Stomach (tissue), 9 donors: ENCODE results near the gene FAM227B. TPM values are rescaled to one million over a fixed set of nuclear protein-coding genes. Genes with fewer than 3 reads are reported as not detected.

Experiments used
- DNase-seq, 2 donors: peaks; one replicate each; pipeline versions ENCODE4 v3.0.0 to v3.0.0-alpha.2; 2013 to 2019
- H3K27ac ChIP-seq, 5 donors: fragments of 200-600 bp in 4 of 5; sonication (generic) in 4 of 5; one replicate each; pipeline ENCODE4 v1.5.1; 2013 to 2019; ENCODE audit warnings: mild to moderate bottlenecking in 1 of 5, moderate library complexity in 1 of 5
- H3K27me3 ChIP-seq, 3 donors: fragments of 200-600 bp; sonication (generic); one replicate each; pipeline ENCODE4 v1.5.1; 2017 to 2019; ENCODE audit warnings: mixed run types in 1 of 3
- H3K36me3 ChIP-seq, 4 donors: fragments of 200-600 bp; sonication (generic); 1 replicate in 3 of 4; 2 replicates in 1 of 4; pipeline ENCODE4 v1.5.1; 2016 to 2019
- H3K4me1 ChIP-seq, 4 donors: fragments of 200-600 bp; sonication (generic); one replicate each; pipeline ENCODE4 v1.5.1; 2016 to 2019
- H3K4me3 ChIP-seq, 4 donors: fragments of 200-600 bp; sonication (generic) in 3 of 4; one replicate each; pipeline ENCODE4 v1.5.1; 2016 to 2019; ENCODE audit warnings: mild to moderate bottlenecking in 1 of 4
- H3K9me3 ChIP-seq, 4 donors: fragments of 200-600 bp; sonication (generic); one replicate each; pipeline ENCODE4 v1.5.1; 2016 to 2019
- EP300 ChIP-seq: sonication (generic); formaldehyde crosslinking; IDR thresholded peaks from one replicate; pipeline ENCODE4 v1.6.1; 2017; ENCODE audit warnings: antibody characterized with exemption
- POLR2A ChIP-seq, 4 donors: fragments of 450-650 bp; IDR thresholded peaks; one replicate each; pipeline ENCODE4 v1.6.1; 2016; ENCODE audit warnings: antibody characterized with exemption in 4 of 4, control low read depth in 2 of 4, mild to moderate bottlenecking in 1 of 4, moderate library complexity in 1 of 4
- POLR2AphosphoS5 ChIP-seq, 3 donors: sonication (generic); formaldehyde crosslinking; IDR thresholded peaks; one replicate each; pipeline ENCODE4 v1.6.1; 2016; ENCODE audit warnings: antibody characterized with exemption in 3 of 3
- WGBS, 5 donors: extraction: QIAGEN DNeasy Blood & Tissue Kit in 3 of 5; methylation state at CpG; one replicate each; pipeline versions ENCODE4 v1.1.5 to v1.1.7; 2013 to 2018; 5-methylcytosine and 5-hydroxymethylcytosine counted together
- intact Hi-C: fragments of 100-400 bp; cut with DNase I; formaldehyde crosslinking; loops from one replicate; pipeline ENCODE4 v1.15.1; 2023; ENCODE audit warnings: low total_unique reads
- polyA plus RNA-seq, 3 donors: library from polyadenylated mRNA; stranded (reverse); fragments of 200-250 nt; gene quantifications; one replicate each; pipeline ENCODE4 v1.2.3, GENCODE V29; 2013
- total RNA-seq, 5 donors: library from RNA; depleted of rRNA; stranded (reverse); fragments of >200 nt; gene quantifications; one replicate each; pipeline versions ENCODE4 v1.1.0 to v1.2.3, GENCODE V29; 2014 to 2016
- TF ChIP-seq, protein P1 (sequence below), 7 experiments: fragments of 450-650 bp in 4 of 7; fragments of 200-600 bp in 3 of 7; sonication (generic) in 3 of 7; IDR thresholded peaks; one replicate each; pipeline ENCODE4 v1.5.1; 2016 to 2019; ENCODE audit warnings: antibody characterized with exemption in 7 of 7, control low read depth in 2 of 7, mild to moderate bottlenecking in 1 of 7
- donor health status: healthy with polysubstance abuse.
- donor health status: Bipolar disorder and iron deficiency.
- donor health status: healthy.

FAM227B gene
- total and polyA plus RNA-seq, 8 donors: 1.3 to 7.1 (median 2.9) TPM; not detected in 1

DNA sequence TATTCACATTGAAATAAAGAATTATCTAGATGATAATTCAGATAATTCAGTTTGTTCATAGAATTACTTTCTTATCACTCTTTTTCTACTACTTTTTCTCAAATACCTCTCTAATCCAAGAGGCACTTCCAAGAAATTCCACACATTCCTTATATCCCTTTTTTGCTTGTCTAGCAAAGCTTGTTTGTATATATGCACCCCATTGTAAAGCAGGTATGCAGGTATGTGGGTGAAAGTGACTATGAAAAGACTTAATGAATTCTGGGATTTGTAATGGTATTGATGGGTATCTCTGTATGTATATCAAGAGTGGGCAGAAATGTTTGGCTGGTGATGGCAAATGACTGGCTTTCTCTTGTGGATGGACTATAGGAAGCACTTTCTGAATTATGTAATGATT lies 291.7 kb downstream of the FAM227B start:
- TF ChIP-seq POLR2AphosphoS5 (IDR thresholded peaks at IDR 0.05) (no peak), POLR2A (IDR thresholded peaks at IDR 0.05) (no peak), EP300 (no peak)
- TF ChIP-seq, protein P1, sequence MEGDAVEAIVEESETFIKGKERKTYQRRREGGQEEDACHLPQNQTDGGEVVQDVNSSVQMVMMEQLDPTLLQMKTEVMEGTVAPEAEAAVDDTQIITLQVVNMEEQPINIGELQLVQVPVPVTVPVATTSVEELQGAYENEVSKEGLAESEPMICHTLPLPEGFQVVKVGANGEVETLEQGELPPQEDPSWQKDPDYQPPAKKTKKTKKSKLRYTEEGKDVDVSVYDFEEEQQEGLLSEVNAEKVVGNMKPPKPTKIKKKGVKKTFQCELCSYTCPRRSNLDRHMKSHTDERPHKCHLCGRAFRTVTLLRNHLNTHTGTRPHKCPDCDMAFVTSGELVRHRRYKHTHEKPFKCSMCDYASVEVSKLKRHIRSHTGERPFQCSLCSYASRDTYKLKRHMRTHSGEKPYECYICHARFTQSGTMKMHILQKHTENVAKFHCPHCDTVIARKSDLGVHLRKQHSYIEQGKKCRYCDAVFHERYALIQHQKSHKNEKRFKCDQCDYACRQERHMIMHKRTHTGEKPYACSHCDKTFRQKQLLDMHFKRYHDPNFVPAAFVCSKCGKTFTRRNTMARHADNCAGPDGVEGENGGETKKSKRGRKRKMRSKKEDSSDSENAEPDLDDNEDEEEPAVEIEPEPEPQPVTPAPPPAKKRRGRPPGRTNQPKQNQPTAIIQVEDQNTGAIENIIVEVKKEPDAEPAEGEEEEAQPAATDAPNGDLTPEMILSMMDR (IDR thresholded peaks at IDR 0.05): no peak
- H3K36me3 ChIP-seq: peaks cover 0 to 36% (median 14%) of the 10 kb centered on the region in 4 donors
- no peaks in the 10 kb centered on the region for H3K9me3 ChIP-seq
- intact Hi-C loops: no loop called here
- no peaks in the 10 kb centered on the region for H3K4me1 ChIP-seq
- H3K27me3 ChIP-seq: no peaks in the 10 kb centered on the region
- no peak overlapping the region for H3K4me3 ChIP-seq
- H3K27ac ChIP-seq: no peak overlapping the region
- no peak for DNase-seq

DNA sequence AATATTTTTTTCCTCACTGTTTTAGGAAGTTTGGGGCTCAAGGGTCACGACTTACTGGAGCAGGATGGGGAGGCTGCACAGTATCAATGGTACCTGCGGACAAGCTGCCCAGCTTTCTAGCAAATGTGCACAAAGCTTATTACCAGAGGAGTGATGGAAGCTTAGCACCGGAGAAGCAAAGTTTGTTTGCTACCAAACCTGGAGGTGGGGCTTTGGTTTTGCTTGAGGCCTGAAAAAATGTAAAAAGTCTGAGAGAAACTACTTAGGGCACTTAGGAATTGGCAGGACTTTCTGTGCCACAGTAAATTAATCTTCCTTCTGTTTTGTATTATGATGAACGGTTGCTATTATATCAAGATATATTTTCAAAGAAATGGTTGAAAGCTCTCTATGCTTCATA lies 292.7 kb downstream of the FAM227B start:
- Histone ChIP-seq H3K9me3 (no peaks in the 10 kb centered on the region), H3K27ac (no peak overlapping the region), H3K4me1 (no peaks in the 10 kb centered on the region), H3K27me3 (no peaks in the 10 kb centered on the region), H3K4me3 (no peak overlapping the region), H3K36me3 (peaks cover 0 to 40% (median 16%) of the 10 kb centered on the region in 4 donors)
- no peak for DNase-seq
- intact Hi-C loops: no loop called here
- WGBS, 5 donors: 86 to 91% (median 89%) methylated on average over 4 of the region's 4 CpGs
- TF ChIP-seq POLR2A (IDR thresholded peaks at IDR 0.05): no peak
- no peak for TF ChIP-seq EP300
- no peak for TF ChIP-seq POLR2AphosphoS5 (IDR thresholded peaks at IDR 0.05)
- TF ChIP-seq, protein P1 (IDR thresholded peaks at IDR 0.05): no peak

DNA sequence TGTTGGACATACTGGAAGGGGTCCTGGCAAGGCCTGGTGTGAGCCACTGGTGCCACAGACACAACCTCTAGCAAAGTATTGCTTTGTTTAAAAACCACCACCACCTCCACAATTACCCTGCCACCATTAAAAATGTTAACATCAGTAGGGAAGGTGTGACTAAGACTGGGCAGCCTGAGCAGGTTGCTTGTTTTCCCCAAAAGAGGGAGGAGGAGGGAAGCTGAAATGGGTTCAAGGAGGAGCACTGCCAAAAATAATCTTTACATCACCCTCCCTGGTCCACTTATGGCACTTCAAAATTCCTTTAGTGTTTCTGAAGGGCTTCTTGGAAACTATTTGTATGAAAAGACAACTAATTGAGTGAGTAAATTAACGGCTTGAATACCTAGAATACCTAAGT lies 297.4 kb downstream of the FAM227B start:
- no peaks in the 10 kb centered on the region for H3K4me1 ChIP-seq
- no peaks in the 10 kb centered on the region for H3K27me3 ChIP-seq
- no peak overlapping the region for H3K4me3 ChIP-seq
- intact Hi-C loops: no loop called here
- TF ChIP-seq POLR2AphosphoS5 (IDR thresholded peaks at IDR 0.05) (no peak), EP300 (no peak), POLR2A (IDR thresholded peaks at IDR 0.05) (no peak)
- TF ChIP-seq, protein P1 (IDR thresholded peaks at IDR 0.05): no peak
- no peak for DNase-seq
- H3K36me3 ChIP-seq: peaks cover 9 to 55% (median 32%) of the 10 kb centered on the region in 4 donors
- no peak overlapping the region for H3K27ac ChIP-seq
- H3K9me3 ChIP-seq: no peaks in the 10 kb centered on the region
- 82 to 91% (median 84%) methylated on average over 1 of the region's 1 CpG for WGBS, 5 donors

DNA sequence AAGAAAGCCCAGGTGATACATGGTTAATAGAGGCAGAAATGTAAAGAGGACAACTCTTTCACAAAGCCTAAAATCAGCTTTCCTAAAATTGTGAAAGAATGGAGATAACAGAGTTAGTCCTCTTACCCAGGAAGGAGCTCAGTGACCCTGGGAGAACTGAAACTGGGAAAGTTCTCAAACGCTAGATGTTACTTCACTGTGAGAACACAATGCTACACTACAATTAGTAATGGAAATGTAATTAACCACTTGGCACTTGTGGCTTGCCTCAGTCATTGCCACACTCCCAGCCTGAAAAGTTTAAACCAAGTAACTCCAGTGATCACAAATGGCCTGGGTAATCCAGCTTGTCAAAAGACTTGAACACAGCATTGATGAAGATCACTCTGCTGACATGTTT lies 300.3 kb downstream of the FAM227B start:
- Histone ChIP-seq H3K36me3 (peaks cover 9 to 49% (median 32%) of the 10 kb centered on the region in 4 donors), H3K9me3 (no peaks in the 10 kb centered on the region), H3K27me3 (no peaks in the 10 kb centered on the region), H3K4me3 (no peak overlapping the region), H3K4me1 (peaks cover 0 to 3% (median 0%) of the 10 kb centered on the region in 4 donors), H3K27ac (no peak overlapping the region)
- TF ChIP-seq, protein P1 (IDR thresholded peaks at IDR 0.05): no peak
- TF ChIP-seq POLR2AphosphoS5 (IDR thresholded peaks at IDR 0.05) (no peak), EP300 (no peak), POLR2A (IDR thresholded peaks at IDR 0.05) (no peak)
- WGBS, 5 donors: 61 to 91% (median 84%) methylated on average over 1 of the region's 1 CpG
- intact Hi-C loops: no loop called here
- no peak for DNase-seq
